WTC11 (cell line): ENCODE results near the gene PCDH9. TPM values are rescaled to one million over a fixed set of nuclear protein-coding genes. Genes with fewer than 3 reads are reported as not detected.

Experiments
- ATAC-seq: fragments of 200-7000 bp; cut with Tn5 transposase; 2 replicates; pipeline ENCODE4 v1.10.0; 2021; ENCODE audit warnings: mild to moderate bottlenecking, moderate library complexity
- CTCF ChIA-PET: fragments of 300-600 bp; sonication (Branson Sonifier 250); formaldehyde crosslinking; loops from one replicate; lab custom pipeline; 2021; ENCODE audit warnings: antibody characterized with exemption; lab: Charles Lee
- POLR2A ChIA-PET: fragments of 350-600 bp; sonication (Branson Sonifier 250); formaldehyde crosslinking; loops from one replicate; lab custom pipeline; 2021; ENCODE audit warnings: antibody characterized with exemption; lab: Charles Lee
- DNase-seq: peaks from one replicate; pipeline ENCODE4 v3.0.0; 2021; ENCODE audit warnings: low spot score
- H3K27ac Mint-ChIP-seq: 2 replicates; pipeline ENCODE4 v1.8.0; 2021; ENCODE audit warnings: mixed read lengths
- H3K27me3 Mint-ChIP-seq: 2 replicates; pipeline ENCODE4 v1.8.0; 2021; ENCODE audit warnings: low read depth, mild to moderate bottlenecking, moderate library complexity, mixed read lengths
- H3K36me3 Mint-ChIP-seq: 2 replicates; pipeline ENCODE4 v1.8.0; 2021; ENCODE audit warnings: mixed read lengths
- H3K4me1 Mint-ChIP-seq: 2 replicates; pipeline ENCODE4 v1.8.0; 2022; ENCODE audit warnings: mixed read lengths
- H3K4me3 Mint-ChIP-seq: 2 replicates; pipeline ENCODE4 v1.8.0; 2021; ENCODE audit warnings: mild to moderate bottlenecking, moderate library complexity, mixed read lengths
- H3K9me3 Mint-ChIP-seq: 2 replicates; pipeline ENCODE4 v1.8.0; 2021; ENCODE audit warnings: mixed read lengths
- CREB1 ChIP-seq: sonication (generic); formaldehyde crosslinking; IDR thresholded peaks from 2 replicates; pipeline ENCODE4 v1.8.0; 2023; ENCODE audit warnings: mild to moderate bottlenecking, missing genetic modification reagents
- FOXK1 ChIP-seq: sonication (generic); formaldehyde crosslinking; IDR thresholded peaks from 2 replicates; pipeline ENCODE4 v1.8.0; 2022; ENCODE audit warnings: mild to moderate bottlenecking, moderate library complexity, missing genetic modification reagents
- JAZF1 ChIP-seq: fragments of 250-450 bp; sonication (Bioruptor Pico); IDR thresholded peaks from 2 replicates; pipeline ENCODE4 v1.9.0; 2021; ENCODE audit warnings: moderate library complexity, mild to moderate bottlenecking, inconsistent platforms
- JUN ChIP-seq: sonication (generic); formaldehyde crosslinking; IDR thresholded peaks from 2 replicates; pipeline ENCODE4 v1.8.0; 2023; ENCODE audit warnings: mild to moderate bottlenecking, missing genetic modification reagents
- NFATC4 ChIP-seq: fragments of 250-450 bp; sonication (Bioruptor Pico); IDR thresholded peaks from 2 replicates; pipeline ENCODE4 v1.9.0; 2021; ENCODE audit warnings: mild to moderate bottlenecking
- OVOL2 ChIP-seq: fragments of 250-450 bp; sonication (Bioruptor Pico); IDR thresholded peaks from 2 replicates; pipeline ENCODE4 v1.9.0; 2021; ENCODE audit warnings: mild to moderate bottlenecking, borderline replicate concordance
- SMAD3 ChIP-seq: sonication (generic); formaldehyde crosslinking; IDR thresholded peaks from 2 replicates; pipeline ENCODE4 v1.8.0; 2022; ENCODE audit warnings: missing genetic modification reagents, mild to moderate bottlenecking, borderline replicate concordance
- SP1 ChIP-seq: sonication (generic); formaldehyde crosslinking; conservative IDR thresholded peaks from 2 replicates; pipeline ENCODE4 v1.8.1; 2022; ENCODE audit warnings: missing genetic modification reagents
- TEAD4 ChIP-seq: sonication (generic); formaldehyde crosslinking; IDR thresholded peaks from 2 replicates; pipeline ENCODE4 v1.8.0; 2022; ENCODE audit warnings: mild to moderate bottlenecking, missing genetic modification reagents
- ZNF232 ChIP-seq: sonication (generic); formaldehyde crosslinking; IDR thresholded peaks from 2 replicates; pipeline ENCODE4 v1.8.0; 2022; ENCODE audit warnings: mild to moderate bottlenecking, missing genetic modification reagents
- ZNF263 ChIP-seq: sonication (generic); formaldehyde crosslinking; IDR thresholded peaks from 2 replicates; pipeline ENCODE4 v1.8.1; 2022; ENCODE audit warnings: low read depth, mild to moderate bottlenecking, moderate library complexity, missing genetic modification reagents
- ZNF317 ChIP-seq: sonication (generic); formaldehyde crosslinking; IDR thresholded peaks from 2 replicates; pipeline ENCODE4 v1.8.1; 2023; ENCODE audit warnings: low read depth, mild to moderate bottlenecking, moderate library complexity, missing genetic modification reagents, borderline replicate concordance
- ZNF396 ChIP-seq: fragments of 250-450 bp; sonication (Bioruptor Pico); IDR thresholded peaks from 2 replicates; pipeline ENCODE4 v1.8.0; 2021; ENCODE audit warnings: mild to moderate bottlenecking, moderate library complexity, borderline replicate concordance
- ZNF423 ChIP-seq: fragments of 250-450 bp; sonication (Bioruptor Pico); IDR thresholded peaks from 2 replicates; pipeline ENCODE4 v2.1.2; 2022; ENCODE audit warnings: mild to moderate bottlenecking, moderate library complexity
- total RNA-seq: library from RNA; stranded (reverse); gene quantifications from 3 replicates; pipeline ENCODE4 v1.2.3, GENCODE V29; 2021
- TF ChIP-seq, protein P1 (sequence below): sonication (generic); formaldehyde crosslinking; IDR thresholded peaks from 2 replicates; pipeline ENCODE4 v1.8.0; 2022; ENCODE audit warnings: mild to moderate bottlenecking, missing genetic modification reagents
- TF ChIP-seq, protein P2 (sequence below): sonication (generic); formaldehyde crosslinking; conservative IDR thresholded peaks from 2 replicates; pipeline ENCODE4 v1.8.1; 2022; ENCODE audit warnings: mild to moderate bottlenecking, missing genetic modification reagents
- TF ChIP-seq, protein P3 (sequence below): sonication (generic); formaldehyde crosslinking; IDR thresholded peaks from 2 replicates; pipeline ENCODE4 v1.8.0; 2023; ENCODE audit warnings: missing genetic modification reagents
- TF ChIP-seq, protein P4 (sequence below): fragments of 250-450 bp; sonication (Bioruptor Pico); conservative IDR thresholded peaks from 2 replicates; pipeline ENCODE4 v1.9.0; 2021; ENCODE audit warnings: mild to moderate bottlenecking
- TF ChIP-seq, protein P5 (sequence below): sonication (generic); formaldehyde crosslinking; IDR thresholded peaks from 2 replicates; pipeline ENCODE4 v1.8.1; 2023; ENCODE audit warnings: mild to moderate bottlenecking, missing genetic modification reagents
- TF ChIP-seq, protein P6 (sequence below): sonication (generic); formaldehyde crosslinking; IDR thresholded peaks from 2 replicates; pipeline ENCODE4 v1.8.0; 2023; ENCODE audit warnings: missing genetic modification reagents, mild to moderate bottlenecking, borderline replicate concordance
- TF ChIP-seq, protein P7 (sequence below): fragments of 250-450 bp; sonication (Bioruptor Pico); IDR thresholded peaks from 2 replicates; pipeline ENCODE4 v2.1.2; 2022; ENCODE audit warnings: mild to moderate bottlenecking, moderate library complexity

PCDH9 gene
- total RNA-seq, 1 experiment from 2014 or later, result 0.48 TPM

DNA sequence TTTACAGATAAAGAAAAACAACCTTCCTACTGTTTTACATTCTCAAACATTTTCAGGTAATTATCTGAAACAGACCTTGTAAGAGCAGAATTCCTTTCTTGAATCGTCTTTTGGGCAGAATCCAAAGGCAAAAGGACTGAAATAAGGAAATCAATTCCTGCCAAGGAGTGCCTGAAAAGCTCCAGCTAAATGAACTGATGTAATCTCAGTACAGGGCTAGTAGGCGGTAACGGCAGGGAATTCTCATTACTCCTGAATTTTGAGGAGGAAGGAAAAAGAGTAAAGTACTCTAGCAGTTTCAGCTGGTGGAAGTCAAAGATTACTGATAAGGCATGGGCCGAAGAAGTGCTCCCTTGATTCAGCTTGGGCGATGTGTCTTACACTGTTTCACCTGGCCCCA is 168.4 kb downstream of the PCDH9 start (continued):
- TF ChIP-seq, protein P1, sequence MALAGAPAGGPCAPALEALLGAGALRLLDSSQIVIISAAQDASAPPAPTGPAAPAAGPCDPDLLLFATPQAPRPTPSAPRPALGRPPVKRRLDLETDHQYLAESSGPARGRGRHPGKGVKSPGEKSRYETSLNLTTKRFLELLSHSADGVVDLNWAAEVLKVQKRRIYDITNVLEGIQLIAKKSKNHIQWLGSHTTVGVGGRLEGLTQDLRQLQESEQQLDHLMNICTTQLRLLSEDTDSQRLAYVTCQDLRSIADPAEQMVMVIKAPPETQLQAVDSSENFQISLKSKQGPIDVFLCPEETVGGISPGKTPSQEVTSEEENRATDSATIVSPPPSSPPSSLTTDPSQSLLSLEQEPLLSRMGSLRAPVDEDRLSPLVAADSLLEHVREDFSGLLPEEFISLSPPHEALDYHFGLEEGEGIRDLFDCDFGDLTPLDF, result no peak
- TF ChIP-seq TEAD4, result no peak
- no peak for TF ChIP-seq FOXK1 (CRISPR knock-in tag)
- TF ChIP-seq, all 79 proteins: peak for 0

DNA sequence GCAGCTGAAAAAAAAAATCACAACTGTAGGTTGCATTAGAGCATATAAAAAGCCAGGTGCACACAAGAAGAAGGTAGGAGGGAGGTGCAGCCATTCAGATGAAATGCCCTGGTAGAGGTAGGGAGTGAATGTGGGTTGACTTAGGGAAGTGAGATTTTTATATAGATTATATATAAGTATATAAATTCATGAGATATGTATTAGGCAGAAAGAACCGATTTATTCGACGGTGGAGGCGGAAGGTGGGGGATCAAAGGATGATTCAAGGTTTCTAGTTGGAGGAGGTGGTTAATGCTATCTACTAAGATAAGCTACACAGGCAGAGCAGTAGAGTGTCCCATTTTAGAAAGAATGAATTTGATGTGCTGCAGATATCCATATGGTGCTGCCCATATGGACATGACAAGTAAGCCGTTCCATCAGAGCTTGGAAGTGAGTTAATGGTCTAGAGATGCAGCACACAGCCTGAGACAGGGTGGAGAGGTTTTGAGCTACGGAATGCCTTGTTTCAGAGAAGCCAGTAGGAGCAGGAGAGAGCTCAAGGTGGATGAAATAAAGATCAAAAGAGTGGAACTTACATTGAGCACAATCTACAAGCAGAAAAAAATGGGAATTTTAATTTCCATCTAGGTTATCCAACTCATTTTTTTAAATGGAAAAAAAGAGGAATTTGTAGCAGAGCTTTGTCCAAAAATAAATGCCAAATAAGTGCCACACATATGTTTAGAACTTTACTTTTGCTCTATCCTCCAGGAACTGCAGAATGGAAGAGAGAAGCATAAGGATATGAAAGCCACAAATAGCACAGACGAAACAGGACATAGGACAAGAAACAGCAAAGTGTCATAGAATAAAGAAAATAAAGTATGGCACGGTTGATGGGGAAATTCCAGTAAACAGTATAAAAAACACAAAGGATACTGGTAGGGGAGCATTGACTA is 177.3 kb downstream of the PCDH9 start:
- ATAC-seq, result peak; percentile 80
- H3K4me3 Mint-ChIP-seq, result no peak overlapping the region
- DNase-seq, result no peak
- ChIA-PET POLR2A (no interaction called here), CTCF (interaction anchor here (0.7 to 1.1 kb wide), 4 partner anchors 16 to 560 kb away, joined by 3 to 5 read pairs (median 4); no protein-coding TSS in a partner anchor)
- H3K27ac Mint-ChIP-seq, result no peak overlapping the region
- TF ChIP-seq ZNF423 (no peak), OVOL2 (no peak), SMAD3 (CRISPR knock-in tag) (no peak), SP1 (CRISPR knock-in tag) (no peak), NFATC4 (no peak), JUN (CRISPR knock-in tag) (no peak), ZNF396 (CRISPR knock-in tag) (no peak), ZNF317 (CRISPR knock-in tag) (no peak), ZNF232 (CRISPR knock-in tag) (no peak), TEAD4 (no peak)
- TF ChIP-seq, protein P2, sequence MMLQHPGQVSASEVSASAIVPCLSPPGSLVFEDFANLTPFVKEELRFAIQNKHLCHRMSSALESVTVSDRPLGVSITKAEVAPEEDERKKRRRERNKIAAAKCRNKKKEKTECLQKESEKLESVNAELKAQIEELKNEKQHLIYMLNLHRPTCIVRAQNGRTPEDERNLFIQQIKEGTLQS (CRISPR knock-in tag), result no peak
- H3K36me3 Mint-ChIP-seq, result no peaks in the 10 kb centered on the region
- peaks cover 3% of the 10 kb centered on the region; the same call in 1 of the 2 replicates for H3K27me3 Mint-ChIP-seq
- H3K4me1 Mint-ChIP-seq, result peaks cover 9% of the 10 kb centered on the region
- no peaks in the 10 kb centered on the region for H3K9me3 Mint-ChIP-seq

DNA sequence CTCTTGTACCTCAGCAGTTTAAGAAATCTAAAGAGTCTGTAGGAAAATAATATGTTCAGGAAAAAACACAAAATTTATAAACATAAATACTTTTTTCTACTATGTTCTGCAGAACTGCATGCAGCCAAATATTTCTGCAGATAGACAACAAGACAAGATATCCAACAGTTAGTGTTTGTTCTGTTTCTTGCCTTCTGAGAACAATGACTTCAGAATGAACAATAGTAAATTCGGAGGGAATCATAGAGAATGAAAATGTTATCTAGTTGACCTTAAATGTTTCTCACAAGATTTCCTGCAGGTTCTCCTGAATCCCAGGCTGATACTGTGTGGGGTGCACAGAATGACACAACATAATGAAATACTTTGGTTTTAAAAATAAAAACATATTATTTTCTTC is 180.4 kb downstream of the PCDH9 start:
- ChIA-PET POLR2A (no interaction called here), CTCF (no interaction called here)
- no peak for DNase-seq
- H3K36me3 Mint-ChIP-seq, result no peaks in the 10 kb centered on the region
- H3K9me3 Mint-ChIP-seq, result no peaks in the 10 kb centered on the region
- H3K27ac Mint-ChIP-seq, result no peak overlapping the region
- H3K4me3 Mint-ChIP-seq, result no peak overlapping the region
- H3K27me3 Mint-ChIP-seq, result peaks cover 3% of the 10 kb centered on the region; the same call in 1 of the 2 replicates
- no peak for ATAC-seq
- H3K4me1 Mint-ChIP-seq, result peaks cover 9% of the 10 kb centered on the region
- no peak for TF ChIP-seq NFATC4
- TF ChIP-seq, protein P3, sequence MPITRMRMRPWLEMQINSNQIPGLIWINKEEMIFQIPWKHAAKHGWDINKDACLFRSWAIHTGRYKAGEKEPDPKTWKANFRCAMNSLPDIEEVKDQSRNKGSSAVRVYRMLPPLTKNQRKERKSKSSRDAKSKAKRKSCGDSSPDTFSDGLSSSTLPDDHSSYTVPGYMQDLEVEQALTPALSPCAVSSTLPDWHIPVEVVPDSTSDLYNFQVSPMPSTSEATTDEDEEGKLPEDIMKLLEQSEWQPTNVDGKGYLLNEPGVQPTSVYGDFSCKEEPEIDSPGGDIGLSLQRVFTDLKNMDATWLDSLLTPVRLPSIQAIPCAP (CRISPR knock-in tag), result no peak
- TF ChIP-seq, protein P4, sequence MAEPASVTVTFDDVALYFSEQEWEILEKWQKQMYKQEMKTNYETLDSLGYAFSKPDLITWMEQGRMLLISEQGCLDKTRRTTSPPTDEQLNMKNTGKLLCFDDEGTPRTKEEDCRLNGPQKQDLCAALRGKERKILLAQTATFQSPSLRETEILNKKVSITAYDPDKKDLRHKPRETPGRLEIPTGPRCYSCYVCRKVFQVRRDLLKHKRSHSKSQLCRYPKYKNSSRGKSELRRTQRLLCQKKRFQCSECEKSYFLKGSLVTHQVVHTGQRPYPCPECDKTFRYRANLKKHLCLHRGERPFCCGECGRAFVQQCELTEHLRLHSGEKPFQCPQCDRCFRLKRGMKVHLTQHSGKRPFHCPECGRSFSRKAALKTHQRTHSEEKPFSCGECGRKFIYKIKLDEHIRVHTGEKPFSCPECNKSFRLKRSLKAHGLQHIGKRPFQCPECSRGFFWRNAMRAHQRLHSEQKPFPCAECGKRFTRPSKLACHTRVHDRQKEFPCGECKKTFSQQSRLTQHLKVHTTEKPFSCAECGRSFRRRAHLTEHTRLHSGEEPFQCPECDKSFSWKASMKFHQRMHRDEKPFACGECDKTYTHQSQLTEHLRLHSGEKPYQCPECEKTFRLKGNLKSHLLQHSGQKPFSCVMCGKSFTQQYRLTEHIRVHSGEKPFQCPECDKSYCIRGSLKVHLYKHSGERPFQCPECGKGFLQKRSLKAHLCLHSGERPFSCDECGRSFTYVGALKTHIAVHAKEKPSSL, result no peak
- TF ChIP-seq, protein P5, sequence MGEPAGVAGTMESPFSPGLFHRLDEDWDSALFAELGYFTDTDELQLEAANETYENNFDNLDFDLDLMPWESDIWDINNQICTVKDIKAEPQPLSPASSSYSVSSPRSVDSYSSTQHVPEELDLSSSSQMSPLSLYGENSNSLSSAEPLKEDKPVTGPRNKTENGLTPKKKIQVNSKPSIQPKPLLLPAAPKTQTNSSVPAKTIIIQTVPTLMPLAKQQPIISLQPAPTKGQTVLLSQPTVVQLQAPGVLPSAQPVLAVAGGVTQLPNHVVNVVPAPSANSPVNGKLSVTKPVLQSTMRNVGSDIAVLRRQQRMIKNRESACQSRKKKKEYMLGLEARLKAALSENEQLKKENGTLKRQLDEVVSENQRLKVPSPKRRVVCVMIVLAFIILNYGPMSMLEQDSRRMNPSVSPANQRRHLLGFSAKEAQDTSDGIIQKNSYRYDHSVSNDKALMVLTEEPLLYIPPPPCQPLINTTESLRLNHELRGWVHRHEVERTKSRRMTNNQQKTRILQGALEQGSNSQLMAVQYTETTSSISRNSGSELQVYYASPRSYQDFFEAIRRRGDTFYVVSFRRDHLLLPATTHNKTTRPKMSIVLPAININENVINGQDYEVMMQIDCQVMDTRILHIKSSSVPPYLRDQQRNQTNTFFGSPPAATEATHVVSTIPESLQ (CRISPR knock-in tag), result no peak
- TF ChIP-seq, protein P6, sequence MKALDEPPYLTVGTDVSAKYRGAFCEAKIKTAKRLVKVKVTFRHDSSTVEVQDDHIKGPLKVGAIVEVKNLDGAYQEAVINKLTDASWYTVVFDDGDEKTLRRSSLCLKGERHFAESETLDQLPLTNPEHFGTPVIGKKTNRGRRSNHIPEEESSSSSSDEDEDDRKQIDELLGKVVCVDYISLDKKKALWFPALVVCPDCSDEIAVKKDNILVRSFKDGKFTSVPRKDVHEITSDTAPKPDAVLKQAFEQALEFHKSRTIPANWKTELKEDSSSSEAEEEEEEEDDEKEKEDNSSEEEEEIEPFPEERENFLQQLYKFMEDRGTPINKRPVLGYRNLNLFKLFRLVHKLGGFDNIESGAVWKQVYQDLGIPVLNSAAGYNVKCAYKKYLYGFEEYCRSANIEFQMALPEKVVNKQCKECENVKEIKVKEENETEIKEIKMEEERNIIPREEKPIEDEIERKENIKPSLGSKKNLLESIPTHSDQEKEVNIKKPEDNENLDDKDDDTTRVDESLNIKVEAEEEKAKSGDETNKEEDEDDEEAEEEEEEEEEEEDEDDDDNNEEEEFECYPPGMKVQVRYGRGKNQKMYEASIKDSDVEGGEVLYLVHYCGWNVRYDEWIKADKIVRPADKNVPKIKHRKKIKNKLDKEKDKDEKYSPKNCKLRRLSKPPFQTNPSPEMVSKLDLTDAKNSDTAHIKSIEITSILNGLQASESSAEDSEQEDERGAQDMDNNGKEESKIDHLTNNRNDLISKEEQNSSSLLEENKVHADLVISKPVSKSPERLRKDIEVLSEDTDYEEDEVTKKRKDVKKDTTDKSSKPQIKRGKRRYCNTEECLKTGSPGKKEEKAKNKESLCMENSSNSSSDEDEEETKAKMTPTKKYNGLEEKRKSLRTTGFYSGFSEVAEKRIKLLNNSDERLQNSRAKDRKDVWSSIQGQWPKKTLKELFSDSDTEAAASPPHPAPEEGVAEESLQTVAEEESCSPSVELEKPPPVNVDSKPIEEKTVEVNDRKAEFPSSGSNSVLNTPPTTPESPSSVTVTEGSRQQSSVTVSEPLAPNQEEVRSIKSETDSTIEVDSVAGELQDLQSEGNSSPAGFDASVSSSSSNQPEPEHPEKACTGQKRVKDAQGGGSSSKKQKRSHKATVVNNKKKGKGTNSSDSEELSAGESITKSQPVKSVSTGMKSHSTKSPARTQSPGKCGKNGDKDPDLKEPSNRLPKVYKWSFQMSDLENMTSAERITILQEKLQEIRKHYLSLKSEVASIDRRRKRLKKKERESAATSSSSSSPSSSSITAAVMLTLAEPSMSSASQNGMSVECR (CRISPR knock-in tag), result no peak
- no peak for TF ChIP-seq CREB1 (CRISPR knock-in tag)
- TF ChIP-seq JAZF1 (CRISPR knock-in tag), result no peak
- no peak for TF ChIP-seq ZNF263 (CRISPR knock-in tag)
- TF ChIP-seq, protein P7, sequence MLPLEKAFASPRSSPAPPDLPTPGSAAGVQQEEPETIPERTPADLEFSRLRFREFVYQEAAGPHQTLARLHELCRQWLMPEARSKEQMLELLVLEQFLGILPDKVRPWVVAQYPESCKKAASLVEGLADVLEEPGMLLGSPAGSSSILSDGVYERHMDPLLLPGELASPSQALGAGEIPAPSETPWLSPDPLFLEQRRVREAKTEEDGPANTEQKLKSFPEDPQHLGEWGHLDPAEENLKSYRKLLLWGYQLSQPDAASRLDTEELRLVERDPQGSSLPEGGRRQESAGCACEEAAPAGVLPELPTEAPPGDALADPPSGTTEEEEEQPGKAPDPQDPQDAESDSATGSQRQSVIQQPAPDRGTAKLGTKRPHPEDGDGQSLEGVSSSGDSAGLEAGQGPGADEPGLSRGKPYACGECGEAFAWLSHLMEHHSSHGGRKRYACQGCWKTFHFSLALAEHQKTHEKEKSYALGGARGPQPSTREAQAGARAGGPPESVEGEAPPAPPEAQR (CRISPR knock-in tag), result no peak
